ENCODE results near the gene KAT6B. TPM values are rescaled to one million over a fixed set of nuclear protein-coding genes. Genes with fewer than 3 reads are reported as not detected.

The KAT6B gene
- total RNA-seq, 4 donors from 2014 or later, result 45.4 to 94.9 (median 62.9) TPM

GRCh38 chr10:74949034-74949832, 122.8 kb downstream of the KAT6B start:
- Histone ChIP-seq H3K27ac (no peak overlapping the region), H3K9me3 (no peaks in the 10 kb centered on the region), H3K36me3 (no peaks in the 10 kb centered on the region), H3K4me3 (no peak overlapping the region), H3K27me3 (no peaks in the 10 kb centered on the region), H3K4me1 (peaks cover 0 to 30% (median 0%) of the 10 kb centered on the region in 4 donors)
- TF ChIP-seq CTCF (IDR thresholded peaks at IDR 0.05), result no peak
- no peak for TF ChIP-seq POLR2A (IDR thresholded peaks at IDR 0.05)
- no peak for DNase-seq

- no peak overlapping the region for H3K4me3 ChIP-seq
- H3K4me1 ChIP-seq, result peaks cover 0 to 30% (median 0%) of the 10 kb centered on the region in 4 donors
- no peak for DNase-seq
- no peaks in the 10 kb centered on the region for H3K9me3 ChIP-seq
- no peaks in the 10 kb centered on the region for H3K27me3 ChIP-seq
- TF ChIP-seq POLR2A (IDR thresholded peaks at IDR 0.05), result no peak
- no peak for TF ChIP-seq CTCF (IDR thresholded peaks at IDR 0.05)
- H3K27ac ChIP-seq, result no peak overlapping the region
- no peaks in the 10 kb centered on the region for H3K36me3 ChIP-seq
Observed at GRCh38 chr10:74949843-74950765, 123.7 kb downstream of the KAT6B start.

GRCh38 chr10:74953214-74953613, 126.8 kb downstream of the KAT6B start:
- Histone ChIP-seq H3K4me1 (peaks cover 0 to 21% (median 0%) of the 10 kb centered on the region in 4 donors), H3K4me3 (no peak overlapping the region), H3K27me3 (no peaks in the 10 kb centered on the region), H3K36me3 (no peaks in the 10 kb centered on the region), H3K9me3 (no peaks in the 10 kb centered on the region), H3K27ac (no peak overlapping the region)
- TF ChIP-seq POLR2A (IDR thresholded peaks at IDR 0.05) (no peak), CTCF (IDR thresholded peaks at IDR 0.05) (no peak)
- no peak for DNase-seq

GRCh38 chr10:74955796-74956195, 129.4 kb downstream of the KAT6B start:
- Histone ChIP-seq H3K36me3 (no peaks in the 10 kb centered on the region), H3K4me1 (no peaks in the 10 kb centered on the region)

More at GRCh38 chr10:74955796-74956195, 129.4 kb downstream of the KAT6B start:
- TF ChIP-seq CTCF (IDR thresholded peaks at IDR 0.05) (no peak), POLR2A (IDR thresholded peaks at IDR 0.05) (no peak)
- DNase-seq, result no peak
- Histone ChIP-seq H3K27ac (no peak overlapping the region), H3K4me3 (no peak overlapping the region), H3K27me3 (no peaks in the 10 kb centered on the region), H3K9me3 (no peaks in the 10 kb centered on the region)
